ENCODE results near the gene PRRC2B. TPM values are rescaled to one million over a fixed set of nuclear protein-coding genes. Genes with fewer than 3 reads are reported as not detected.
A peak's percentile ranks its signal among the peaks of the same experiment; 100 is the strongest.

PRRC2B gene
- total and polyA plus RNA-seq, 11 donors = 59.9 to 193 (median 118) TPM

- 75 to 79% (median 76%) methylated on average over 9 of the region's 9 CpGs for WGBS, 4 donors
- ATAC-seq (peak; percentile 23 to 59 (median 50)), DNase-seq (peak in 1 of 5 donors; percentile 54)
- H3K27ac ChIP-seq = peak overlapping the region in 11 of 12 donors; percentile 54 to 87 (median 77)
- TF ChIP-seq CTCF (IDR thresholded peaks at IDR 0.05) (no peak), POLR2A (IDR thresholded peaks at IDR 0.05) (no peak)
- peaks cover 0 to 26% (median 9%) of the 10 kb centered on the region in 12 donors for H3K4me1 ChIP-seq
- H3K36me3 ChIP-seq = peaks cover 0 to 92% (median 85%) of the 10 kb centered on the region in 9 donors
- H3K4me3 ChIP-seq = no peak overlapping the region
- no peaks in the 10 kb centered on the region for H3K27me3 ChIP-seq
- intact Hi-C loops (cut with DNase I) = no loop called here
- H3K9me3 ChIP-seq = peaks cover 0 to 14% (median 0%) of the 10 kb centered on the region in 12 donors
Measured at GRCh38 chr9:131516930-131517329, 123.0 kb downstream of the PRRC2B start.

- DNase-seq (peak in 4 of 5 donors; percentile 53 to 84 (median 74)), ATAC-seq (peak; percentile 84 to 92 (median 88))
- Histone ChIP-seq H3K9me3 (peaks cover 0 to 14% (median 0%) of the 10 kb centered on the region in 12 donors), H3K4me3 (no peak overlapping the region), H3K27ac (peak overlapping the region; percentile 7 to 87 (median 74)), H3K27me3 (no peaks in the 10 kb centered on the region), H3K4me1 (peaks cover 0 to 26% (median 9%) of the 10 kb centered on the region in 12 donors), H3K36me3 (peaks cover 0 to 92% (median 83%) of the 10 kb centered on the region in 9 donors)
- 42 to 58% (median 46%) methylated on average over 11 of the region's 11 CpGs for WGBS, 4 donors
- intact Hi-C loops (cut with DNase I) = no loop called here
- TF ChIP-seq CTCF (IDR thresholded peaks at IDR 0.05) (no peak), POLR2A (IDR thresholded peaks at IDR 0.05) (no peak)
Measured at GRCh38 chr9:131517761-131518190, 123.9 kb downstream of the PRRC2B start.

DNA sequence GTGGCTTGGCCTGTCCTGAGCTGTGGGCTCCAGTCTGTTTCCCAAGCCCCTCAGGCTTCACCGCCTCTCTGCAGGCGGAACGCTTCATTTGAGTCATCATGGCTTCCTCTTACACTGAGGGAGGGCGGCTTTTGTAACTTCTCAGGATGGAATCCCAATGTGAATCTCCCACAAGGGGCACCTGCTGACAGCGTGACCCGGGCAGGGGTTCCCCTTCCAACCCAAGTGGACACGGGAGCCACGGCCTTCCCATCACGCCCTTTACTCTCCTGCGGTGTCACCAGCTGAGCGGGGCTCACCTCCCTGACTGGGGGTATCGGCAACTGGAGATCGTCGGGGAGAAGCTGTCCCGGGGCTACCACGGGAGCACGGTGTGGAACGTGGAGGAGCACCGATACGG lies 124.7 kb downstream of the PRRC2B start:
- H3K9me3 ChIP-seq = peaks cover 0 to 14% (median 0%) of the 10 kb centered on the region in 12 donors
- no peak for TF ChIP-seq CTCF (IDR thresholded peaks at IDR 0.05)
- TF ChIP-seq POLR2A (IDR thresholded peaks at IDR 0.05) = no peak
- H3K27me3 ChIP-seq = no peaks in the 10 kb centered on the region
- DNase-seq = no peak
- no peak overlapping the region for H3K4me3 ChIP-seq
- H3K36me3 ChIP-seq = peaks cover 0 to 92% (median 84%) of the 10 kb centered on the region in 9 donors
- H3K27ac ChIP-seq = peak overlapping the region; percentile 7 to 87 (median 74)
- intact Hi-C loops (cut with DNase I) = no loop called here
- ATAC-seq = no peak
- WGBS, 4 donors = 89 to 96% (median 91%) methylated on average over 20 of the region's 20 CpGs
- peaks cover 0 to 26% (median 9%) of the 10 kb centered on the region in 12 donors for H3K4me1 ChIP-seq

DNA sequence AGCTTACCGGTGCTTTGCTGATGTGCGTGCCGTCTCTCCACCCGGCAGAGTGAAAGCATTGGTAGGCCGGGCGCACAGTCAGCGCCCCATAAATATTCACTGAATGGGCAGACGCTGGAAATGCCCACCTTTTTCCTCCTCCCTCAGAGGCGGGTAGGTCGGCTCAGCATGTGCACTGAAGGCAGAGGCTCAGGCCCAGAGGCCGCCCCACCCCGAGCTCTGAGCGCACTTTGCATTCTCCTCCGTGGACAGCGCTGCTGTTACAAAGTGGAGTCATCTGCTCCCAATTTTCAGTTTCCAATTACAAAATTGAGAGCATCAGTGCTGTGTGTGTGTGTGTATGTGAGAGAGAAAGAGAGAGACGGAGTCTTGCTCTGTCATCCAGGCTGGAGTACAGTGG lies 126.6 kb downstream of the PRRC2B start:
- H3K36me3 ChIP-seq = peaks cover 0 to 95% (median 85%) of the 10 kb centered on the region in 9 donors

More for the DNA sequence above, 126.6 kb downstream of the PRRC2B start:
- no peak overlapping the region for H3K4me3 ChIP-seq
- peaks cover 0 to 4% (median 0%) of the 10 kb centered on the region in 12 donors for H3K9me3 ChIP-seq
- no peak overlapping the region for H3K27ac ChIP-seq
- no peaks in the 10 kb centered on the region for H3K27me3 ChIP-seq
- DNase-seq = no peak
- WGBS, 4 donors = 81 to 88% (median 84%) methylated on average over 16 of the region's 16 CpGs
- TF ChIP-seq POLR2A (IDR thresholded peaks at IDR 0.05) (no peak), CTCF (IDR thresholded peaks at IDR 0.05) (no peak)
- ATAC-seq = no peak
- peaks cover 0 to 26% (median 9%) of the 10 kb centered on the region in 12 donors for H3K4me1 ChIP-seq
- intact Hi-C loops (cut with DNase I) = loop anchor here in 2 of 10 donors (10.0 kb wide), 1 partner anchor 224 kb away; the partner anchor contains the start of gene RAPGEF1 (in 2 of the 2)
